Transverse colon (tissue), 4 donors: ENCODE measurements around the gene RBM3.

ENCODE experiments used
- EP300 ChIP-seq: sonication (generic); formaldehyde crosslinking; IDR thresholded peaks from one replicate; pipeline ENCODE4 v1.6.1; 2017; ENCODE audit warnings: antibody characterized with exemption, low read depth
- POLR2A ChIP-seq: fragments of 450-650 bp; IDR thresholded peaks from one replicate; pipeline ENCODE4 v1.6.1; 2016; ENCODE audit warnings: antibody characterized with exemption, mild to moderate bottlenecking, moderate library complexity
- POLR2AphosphoS5 ChIP-seq, 3 donors: sonication (generic); formaldehyde crosslinking; IDR thresholded peaks; one replicate each; pipeline ENCODE4 v1.6.1; 2016; ENCODE audit warnings: antibody characterized with exemption in 3 of 3
- TF ChIP-seq, protein P1 (sequence below), 5 experiments: fragments of 200-600 bp in 3 of 5; fragments of 450-650 bp in 2 of 5; sonication (generic) in 3 of 5; IDR thresholded peaks; 1 replicate in 2 of 5; 2 replicates in 3 of 5; pipeline ENCODE4 v1.5.1; 2016 to 2017; ENCODE audit warnings: antibody characterized with exemption in 5 of 5, inconsistent platforms in 3 of 5, mild to moderate bottlenecking in 2 of 5, moderate library complexity in 1 of 5

DNA sequence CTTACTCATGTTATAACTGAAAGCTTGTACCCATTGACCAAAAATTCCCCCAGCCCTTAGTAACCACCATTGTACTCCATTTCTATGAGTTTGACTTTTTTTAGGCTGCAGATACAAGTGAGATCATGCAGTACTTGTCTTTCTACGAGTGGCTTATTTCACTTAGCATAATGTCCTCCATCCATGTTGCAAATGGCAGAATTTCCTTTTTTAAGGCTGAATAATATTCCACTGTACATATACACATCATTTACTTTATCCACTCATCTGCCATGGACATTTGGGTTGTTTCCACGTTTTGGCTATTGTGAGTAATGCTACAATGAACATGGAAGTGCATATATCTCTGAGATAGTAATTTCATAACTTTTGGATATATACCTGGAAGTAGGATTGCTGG lies 10.4 kb downstream of the RBM3 start:
- no peak for TF ChIP-seq POLR2A
- TF ChIP-seq EP300, result no peak
- TF ChIP-seq, protein P1, sequence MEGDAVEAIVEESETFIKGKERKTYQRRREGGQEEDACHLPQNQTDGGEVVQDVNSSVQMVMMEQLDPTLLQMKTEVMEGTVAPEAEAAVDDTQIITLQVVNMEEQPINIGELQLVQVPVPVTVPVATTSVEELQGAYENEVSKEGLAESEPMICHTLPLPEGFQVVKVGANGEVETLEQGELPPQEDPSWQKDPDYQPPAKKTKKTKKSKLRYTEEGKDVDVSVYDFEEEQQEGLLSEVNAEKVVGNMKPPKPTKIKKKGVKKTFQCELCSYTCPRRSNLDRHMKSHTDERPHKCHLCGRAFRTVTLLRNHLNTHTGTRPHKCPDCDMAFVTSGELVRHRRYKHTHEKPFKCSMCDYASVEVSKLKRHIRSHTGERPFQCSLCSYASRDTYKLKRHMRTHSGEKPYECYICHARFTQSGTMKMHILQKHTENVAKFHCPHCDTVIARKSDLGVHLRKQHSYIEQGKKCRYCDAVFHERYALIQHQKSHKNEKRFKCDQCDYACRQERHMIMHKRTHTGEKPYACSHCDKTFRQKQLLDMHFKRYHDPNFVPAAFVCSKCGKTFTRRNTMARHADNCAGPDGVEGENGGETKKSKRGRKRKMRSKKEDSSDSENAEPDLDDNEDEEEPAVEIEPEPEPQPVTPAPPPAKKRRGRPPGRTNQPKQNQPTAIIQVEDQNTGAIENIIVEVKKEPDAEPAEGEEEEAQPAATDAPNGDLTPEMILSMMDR (IDR thresholded peaks at IDR 0.05), result no peak
- TF ChIP-seq POLR2AphosphoS5 (IDR thresholded peaks at IDR 0.05), result no peak
